ENCODE measurements around the gene MAD1L1.

GRCh38 chr7:1977059-1977875 lies 255.5 kb downstream of the MAD1L1 start:
- TF ChIP-seq, protein P1, sequence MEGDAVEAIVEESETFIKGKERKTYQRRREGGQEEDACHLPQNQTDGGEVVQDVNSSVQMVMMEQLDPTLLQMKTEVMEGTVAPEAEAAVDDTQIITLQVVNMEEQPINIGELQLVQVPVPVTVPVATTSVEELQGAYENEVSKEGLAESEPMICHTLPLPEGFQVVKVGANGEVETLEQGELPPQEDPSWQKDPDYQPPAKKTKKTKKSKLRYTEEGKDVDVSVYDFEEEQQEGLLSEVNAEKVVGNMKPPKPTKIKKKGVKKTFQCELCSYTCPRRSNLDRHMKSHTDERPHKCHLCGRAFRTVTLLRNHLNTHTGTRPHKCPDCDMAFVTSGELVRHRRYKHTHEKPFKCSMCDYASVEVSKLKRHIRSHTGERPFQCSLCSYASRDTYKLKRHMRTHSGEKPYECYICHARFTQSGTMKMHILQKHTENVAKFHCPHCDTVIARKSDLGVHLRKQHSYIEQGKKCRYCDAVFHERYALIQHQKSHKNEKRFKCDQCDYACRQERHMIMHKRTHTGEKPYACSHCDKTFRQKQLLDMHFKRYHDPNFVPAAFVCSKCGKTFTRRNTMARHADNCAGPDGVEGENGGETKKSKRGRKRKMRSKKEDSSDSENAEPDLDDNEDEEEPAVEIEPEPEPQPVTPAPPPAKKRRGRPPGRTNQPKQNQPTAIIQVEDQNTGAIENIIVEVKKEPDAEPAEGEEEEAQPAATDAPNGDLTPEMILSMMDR (conservative IDR thresholded peaks at IDR 0.05; ENCODE audit: low read depth, low read length) = no peak
- no peak for TF ChIP-seq EZH2 (IDR thresholded peaks at IDR 0.05; ENCODE audit: borderline replicate concordance, low read depth, low read length, poor library complexity, severe bottlenecking)
